ENCODE data around the gene CAV2.
A peak's percentile ranks its signal among the peaks of the same experiment; 100 is the strongest.

Gene CAV2

GRCh38 chr7:116494472-116494871 lies 5.1 kb upstream of the CAV2 start:
- no peak for TF ChIP-seq CTCF (IDR thresholded peaks at IDR 0.05; ENCODE audit: low read length, missing control alignments)
- no peak for DNase-seq (ENCODE audit: low read depth)
- no peak overlapping the region for H3K4me3 ChIP-seq (replicated peaks; ENCODE audit: low read depth, low read length)

- TF ChIP-seq CTCF (IDR thresholded peaks at IDR 0.05; ENCODE audit: low read length, missing control alignments): no peak
- peak; percentile 77 for DNase-seq (ENCODE audit: low read depth)
- no peak overlapping the region for H3K4me3 ChIP-seq (replicated peaks; ENCODE audit: low read depth, low read length)
Measured at GRCh38 chr7:116495736-116496135, 3.8 kb upstream of the CAV2 start.

GRCh38 chr7:116496653-116497052 lies 2.9 kb upstream of the CAV2 start:
- H3K4me3 ChIP-seq (replicated peaks; ENCODE audit: low read depth, low read length): no peak overlapping the region
- DNase-seq (ENCODE audit: low read depth): no peak
- no peak for TF ChIP-seq CTCF (IDR thresholded peaks at IDR 0.05; ENCODE audit: low read length, missing control alignments)

- DNase-seq (ENCODE audit: low read depth): no peak
- no peak for TF ChIP-seq CTCF (IDR thresholded peaks at IDR 0.05; ENCODE audit: low read length, missing control alignments)
- H3K4me3 ChIP-seq (replicated peaks; ENCODE audit: low read depth, low read length): no peak overlapping the region
Measured at GRCh38 chr7:116497708-116498107, 1.8 kb upstream of the CAV2 start.

- TF ChIP-seq CTCF (IDR thresholded peaks at IDR 0.05; ENCODE audit: low read length, missing control alignments): no peak
- peak overlapping the region; percentile 67 for H3K4me3 ChIP-seq (replicated peaks; ENCODE audit: low read depth, low read length)
- peak; percentile 62 for DNase-seq (ENCODE audit: low read depth)
Measured at GRCh38 chr7:116500078-116500853, 728 bp downstream of the CAV2 start.

GRCh38 chr7:116501425-116502167 lies 2.1 kb downstream of the CAV2 start:
- H3K4me3 ChIP-seq (replicated peaks; ENCODE audit: low read depth, low read length): peak overlapping the region; percentile 67
- TF ChIP-seq CTCF (IDR thresholded peaks at IDR 0.05; ENCODE audit: low read length, missing control alignments): no peak
- DNase-seq (ENCODE audit: low read depth): no peak

All from fibroblast of pulmonary artery (primary cell).